Kidney glomerular epithelial cell (primary cell): ENCODE data around the gene RHOG.
"Not testable (repeated sequence)": the region's sequence is repeated elsewhere in the genome, so short reads cannot be mapped to it uniquely, and the experiment has no call there.

Experiments used
- DNase-seq: peaks from one replicate; lab custom pipeline; 2025; lab: John Stamatoyannopoulos, UW

Gene RHOG

GRCh38 chr11:3834349-3834663 is 6.5 kb downstream of the RHOG start:
- DNase-seq, result no peak

- DNase-seq, result no peak
Measured at GRCh38 chr11:3833449-3833848, 7.3 kb downstream of the RHOG start.

GRCh38 chr11:3832816-3833215 is 7.9 kb downstream of the RHOG start:
- no peak for DNase-seq

GRCh38 chr11:3831378-3832239 is 9.2 kb downstream of the RHOG start:
- no peak for DNase-seq

GRCh38 chr11:3830730-3831129 is 10.0 kb downstream of the RHOG start:
- DNase-seq, result no peak

GRCh38 chr11:3830088-3830487 is 10.7 kb downstream of the RHOG start:
- no peak for DNase-seq

- no peak for DNase-seq
Measured at GRCh38 chr11:3827434-3828186, 13.1 kb downstream of the RHOG start.

GRCh38 chr11:3826721-3827120 is 14.0 kb downstream of the RHOG start:
- no peak for DNase-seq

- DNase-seq, result no peak
Measured at GRCh38 chr11:3825473-3826154, 15.1 kb downstream of the RHOG start.

GRCh38 chr11:3824714-3825472 is 15.9 kb downstream of the RHOG start:
- no peak for DNase-seq

- no peak for DNase-seq
Measured at GRCh38 chr11:3823762-3824506, 16.8 kb downstream of the RHOG start.

GRCh38 chr11:3823303-3823702 is 17.5 kb downstream of the RHOG start:
- DNase-seq, result no peak

GRCh38 chr11:3822312-3822711 is 18.4 kb downstream of the RHOG start:
- no peak for DNase-seq

GRCh38 chr11:3820971-3821370 is 19.8 kb downstream of the RHOG start:
- DNase-seq, result no peak

- DNase-seq, result no peak
Measured at GRCh38 chr11:3817181-3817800, 23.5 kb downstream of the RHOG start.

GRCh38 chr11:3816673-3817072 is 24.1 kb downstream of the RHOG start:
- DNase-seq, result no peak

- DNase-seq, result no peak
Measured at GRCh38 chr11:3815845-3816244, 24.9 kb downstream of the RHOG start.

GRCh38 chr11:3814832-3815231 is 25.9 kb downstream of the RHOG start:
- DNase-seq, result not testable (repeated sequence)

GRCh38 chr11:3810951-3811350 is 29.8 kb downstream of the RHOG start:
- DNase-seq, result no peak

GRCh38 chr11:3810446-3810845 is 30.3 kb downstream of the RHOG start:
- DNase-seq, result no peak

- no peak for DNase-seq
Measured at GRCh38 chr11:3809624-3809928, 31.2 kb downstream of the RHOG start.
